PC-9 (cell line): ENCODE measurements around the gene SRSF11. TPM values are rescaled to one million over a fixed set of nuclear protein-coding genes. Genes with fewer than 3 reads are reported as not detected.
A peak's percentile ranks its signal among the peaks of the same experiment; 100 is the strongest.

Experiments used
- BruUV-seq: library from RNA; stranded (reverse); fragments of 400-500 nt; replicated peaks from 2 replicates; lab custom pipeline; 2021; lab: Mats Ljungman, UMichigan
- CTCF ChIA-PET: fragments of 300-600 bp; sonication (Branson Sonifier 250); formaldehyde crosslinking; loops from one replicate; lab custom pipeline; 2022; ENCODE audit warnings: antibody characterized with exemption; lab: Charles Lee
- POLR2A ChIA-PET: fragments of 300-600 bp; sonication (Branson Sonifier 250); formaldehyde crosslinking; loops from one replicate; lab custom pipeline; 2022; ENCODE audit warnings: antibody characterized with exemption; ENCODE audit not compliant: unreplicated experiment; lab: Charles Lee
- DNase-seq, 2 experiments: peaks; one replicate each; pipeline versions ENCODE4 v3.0.0 to v3.0.0-alpha.2; 2015 to 2022; ENCODE audit warnings: mixed read lengths in 1 of 2
- H2AFZ ChIP-seq: fragments of 200-600 bp; sonication (generic); 2 replicates; pipeline ENCODE4 v1.8.1; 2017; ENCODE audit warnings: antibody characterized with exemption
- H3F3A ChIP-seq: fragments of 200-600 bp; sonication (generic); 2 replicates; pipeline ENCODE4 v1.8.1; 2017; ENCODE audit warnings: antibody characterized with exemption, mild to moderate bottlenecking, low read depth; ENCODE audit not compliant: insufficient read depth
- H3K27ac ChIP-seq: fragments of 200-600 bp; sonication (generic); 2 replicates; pipeline ENCODE4 v1.6.1; 2016; ENCODE audit warnings: mixed run types
- H3K27me3 ChIP-seq: fragments of 200-600 bp; sonication (generic); 2 replicates; pipeline ENCODE4 v1.6.1; 2016; ENCODE audit warnings: low read depth, mixed run types; ENCODE audit not compliant: insufficient read depth
- H3K36me3 ChIP-seq: fragments of 200-600 bp; sonication (generic); 2 replicates; pipeline ENCODE4 v1.6.1; 2016; ENCODE audit warnings: low read depth, mixed run types
- H3K4me1 ChIP-seq: fragments of 200-600 bp; sonication (generic); replicated peaks from 2 replicates; pipeline ENCODE4 v1.6.1; 2016; ENCODE audit warnings: mixed run types; ENCODE audit not compliant: insufficient read depth
- H3K4me2 ChIP-seq: fragments of 200-600 bp; sonication (generic); 2 replicates; pipeline ENCODE4 v1.6.1; 2017; ENCODE audit warnings: mixed run types
- H3K4me3 ChIP-seq: fragments of 200-600 bp; sonication (generic); 2 replicates; pipeline ENCODE4 v1.6.1; 2016; ENCODE audit warnings: mixed run types
- H3K79me2 ChIP-seq: fragments of 200-600 bp; sonication (generic); 2 replicates; pipeline ENCODE4 v1.6.1; 2017; ENCODE audit warnings: low read depth, mixed run types
- H3K9me2 ChIP-seq: fragments of 200-600 bp; sonication (generic); 2 replicates; pipeline ENCODE4 v1.8.1; 2017; ENCODE audit warnings: mild to moderate bottlenecking; ENCODE audit not compliant: insufficient read depth
- H3K9me3 ChIP-seq: fragments of 200-600 bp; sonication (generic); 2 replicates; pipeline ENCODE4 v1.8.1; 2016; ENCODE audit warnings: low read depth; ENCODE audit not compliant: insufficient read depth
- H4K20me1 ChIP-seq: fragments of 200-600 bp; sonication (generic); 2 replicates; pipeline ENCODE4 v1.8.1; 2017; ENCODE audit not compliant: insufficient read depth
- EZH2 ChIP-seq: fragments of 200-600 bp; sonication (generic); IDR thresholded peaks from 2 replicates; pipeline ENCODE4 v1.8.0; 2017; ENCODE audit warnings: antibody characterized with exemption, low read depth
- intact Hi-C: fragments of 100-400 bp; cut with micrococcal nuclease; formaldehyde crosslinking; loops from one replicate; pipeline ENCODE4 v1.10.0; 2022; ENCODE audit not compliant: unreplicated experiment
- total RNA-seq: library from RNA; stranded (reverse); gene quantifications from 2 replicates; pipeline ENCODE4 v1.2.3, GENCODE V29; 2021
- TF ChIP-seq, protein P1 (sequence below): fragments of 200-600 bp; sonication (generic); conservative IDR thresholded peaks from 2 replicates; pipeline ENCODE4 v1.6.1; 2017; ENCODE audit warnings: mixed run types, antibody characterized with exemption, mild to moderate bottlenecking, moderate library complexity

SRSF11 gene
- total RNA-seq, 1 experiment from 2014 or later = 199 TPM

DNA sequence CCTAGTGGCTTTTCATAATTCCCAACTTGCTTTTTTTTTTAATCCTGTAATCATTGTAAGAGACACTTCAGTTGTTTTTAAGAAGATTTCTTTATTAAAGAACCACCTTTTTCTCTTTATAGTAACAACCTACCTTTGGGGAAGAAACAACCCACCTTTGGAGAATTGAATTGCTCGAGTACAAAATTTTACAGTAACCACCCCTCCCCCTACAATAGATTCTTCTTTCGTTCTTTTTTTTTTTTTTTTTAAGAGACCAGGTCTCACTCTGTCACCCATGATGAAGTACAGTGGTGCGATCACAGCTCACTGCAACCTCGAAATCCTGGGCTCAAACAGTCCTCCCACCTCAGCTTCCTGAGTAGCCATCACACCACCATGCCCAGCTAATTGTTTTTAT is 13.7 kb upstream of the SRSF11 start:
- CTCF ChIA-PET = interaction anchor here (0.6 kb wide), 2 partner anchors 13 to 859 kb away, joined by 5 to 9 read pairs; no protein-coding TSS in a partner anchor
- Histone ChIP-seq H3K4me1 (peaks cover 17% of the 10 kb centered on the region), H3K9me2 (no peaks in the 10 kb centered on the region), H3K27ac (no peak overlapping the region), H3K4me2 (peak overlapping the region; percentile 95; the same call in 1 of the 2 replicates), H3K4me3 (no peak overlapping the region), H3K9me3 (no peaks in the 10 kb centered on the region), H3K36me3 (0 out of 2 replicates have a peak, but pooled peaks cover 20% of the 10 kb centered on the region), H2AFZ (no peak overlapping the region), H3F3A (no peaks in the 10 kb centered on the region), H4K20me1 (peaks cover 17% of the 10 kb centered on the region; the same call in 1 of the 2 replicates), H3K79me2 (peaks cover 96% of the 10 kb centered on the region), H3K27me3 (no peaks in the 10 kb centered on the region)
- POLR2A ChIA-PET = no interaction called here
- intact Hi-C loops = loop anchor here (5.0 to 10.0 kb wide), 2 partner anchors 173 to 205 kb away; partner anchors contain the start of gene CTH
- TF ChIP-seq EZH2 = no peak
- TF ChIP-seq, protein P1, sequence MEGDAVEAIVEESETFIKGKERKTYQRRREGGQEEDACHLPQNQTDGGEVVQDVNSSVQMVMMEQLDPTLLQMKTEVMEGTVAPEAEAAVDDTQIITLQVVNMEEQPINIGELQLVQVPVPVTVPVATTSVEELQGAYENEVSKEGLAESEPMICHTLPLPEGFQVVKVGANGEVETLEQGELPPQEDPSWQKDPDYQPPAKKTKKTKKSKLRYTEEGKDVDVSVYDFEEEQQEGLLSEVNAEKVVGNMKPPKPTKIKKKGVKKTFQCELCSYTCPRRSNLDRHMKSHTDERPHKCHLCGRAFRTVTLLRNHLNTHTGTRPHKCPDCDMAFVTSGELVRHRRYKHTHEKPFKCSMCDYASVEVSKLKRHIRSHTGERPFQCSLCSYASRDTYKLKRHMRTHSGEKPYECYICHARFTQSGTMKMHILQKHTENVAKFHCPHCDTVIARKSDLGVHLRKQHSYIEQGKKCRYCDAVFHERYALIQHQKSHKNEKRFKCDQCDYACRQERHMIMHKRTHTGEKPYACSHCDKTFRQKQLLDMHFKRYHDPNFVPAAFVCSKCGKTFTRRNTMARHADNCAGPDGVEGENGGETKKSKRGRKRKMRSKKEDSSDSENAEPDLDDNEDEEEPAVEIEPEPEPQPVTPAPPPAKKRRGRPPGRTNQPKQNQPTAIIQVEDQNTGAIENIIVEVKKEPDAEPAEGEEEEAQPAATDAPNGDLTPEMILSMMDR = no peak
- BruUV-seq = no TSS peak
- no peak for DNase-seq

DNA sequence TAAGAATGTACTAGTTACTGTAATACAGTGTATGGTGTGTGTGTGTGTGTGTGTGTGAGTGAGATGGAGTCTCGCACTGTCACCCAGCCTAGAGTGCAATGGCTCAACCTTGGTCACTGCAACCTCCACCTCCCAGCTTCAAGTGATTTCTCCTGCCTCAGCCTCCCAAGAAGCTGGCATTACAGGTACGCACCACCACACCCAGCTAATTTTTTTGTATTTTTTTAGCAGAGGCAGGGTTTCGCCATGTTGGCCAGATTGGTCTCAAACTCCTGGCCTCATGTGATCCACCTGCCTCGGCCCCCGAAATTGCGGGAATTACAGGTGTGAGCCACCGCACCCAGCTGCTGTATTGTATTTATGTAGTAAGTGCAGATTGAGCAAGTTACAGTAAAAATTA is 12.9 kb upstream of the SRSF11 start:
- H3K9me2 ChIP-seq = no peaks in the 10 kb centered on the region
- no peak overlapping the region for H2AFZ ChIP-seq
- peaks cover 17% of the 10 kb centered on the region for H3K4me1 ChIP-seq
- H3F3A ChIP-seq = no peaks in the 10 kb centered on the region
- CTCF ChIA-PET = interaction anchor here (0.6 kb wide), 1 partner anchor 858 kb away, joined by 9 read pairs; no protein-coding TSS in a partner anchor
- H3K36me3 ChIP-seq = 0 out of 2 replicates have a peak, but pooled peaks cover 20% of the 10 kb centered on the region
- H3K79me2 ChIP-seq = peaks cover 96% of the 10 kb centered on the region
- H3K27me3 ChIP-seq = no peaks in the 10 kb centered on the region
- no TSS peak for BruUV-seq
- POLR2A ChIA-PET = interaction anchor here (0.7 kb wide), 1 partner anchor 147 kb away, joined by 4 read pairs; no protein-coding TSS in a partner anchor
- intact Hi-C loops = loop anchor here (5.0 to 10.0 kb wide), 2 partner anchors 173 to 204 kb away; partner anchors contain the start of gene CTH
- H3K4me2 ChIP-seq = no peak overlapping the region
- H3K4me3 ChIP-seq = no peak overlapping the region
- DNase-seq = no peak
- TF ChIP-seq, protein P1 = no peak
- no peak for TF ChIP-seq EZH2
- H3K9me3 ChIP-seq = no peaks in the 10 kb centered on the region
- H3K27ac ChIP-seq = no peak overlapping the region
- H4K20me1 ChIP-seq = peaks cover 19% of the 10 kb centered on the region; the same call in 1 of the 2 replicates

DNA sequence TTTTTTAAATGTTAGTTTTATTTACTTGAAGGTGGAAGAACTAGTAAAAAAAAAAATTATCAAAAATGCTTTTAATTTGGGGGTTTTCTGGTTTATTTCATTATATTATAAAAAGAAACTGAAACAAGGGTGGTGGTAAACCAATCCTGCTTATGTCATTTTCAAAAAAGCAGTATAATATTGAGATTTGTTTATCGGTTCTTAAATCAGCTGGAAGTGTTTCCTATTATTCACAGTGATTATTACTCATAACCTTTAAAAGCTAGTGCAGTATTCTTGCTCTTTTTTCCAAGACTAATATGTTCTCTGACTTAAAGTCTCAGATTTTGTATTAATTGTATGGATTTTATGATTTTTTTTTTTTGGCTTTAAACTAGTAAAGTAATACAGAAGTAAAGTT is 10.4 kb upstream of the SRSF11 start:
- TF ChIP-seq, protein P1 = no peak
- no peak for TF ChIP-seq EZH2
- Histone ChIP-seq H3K4me3 (no peak overlapping the region), H3K36me3 (0 out of 2 replicates have a peak, but pooled peaks cover 20% of the 10 kb centered on the region), H3K79me2 (peaks cover 94% of the 10 kb centered on the region), H3F3A (no peaks in the 10 kb centered on the region), H3K27me3 (no peaks in the 10 kb centered on the region), H2AFZ (no peak overlapping the region), H3K9me3 (no peaks in the 10 kb centered on the region), H3K4me2 (no peak overlapping the region), H3K27ac (no peak overlapping the region), H3K9me2 (no peaks in the 10 kb centered on the region), H3K4me1 (peaks cover 8% of the 10 kb centered on the region; the same call in 1 of the 2 replicates), H4K20me1 (peaks cover 25% of the 10 kb centered on the region; the same call in 1 of the 2 replicates)
- no TSS peak for BruUV-seq
- no peak for DNase-seq
- POLR2A ChIA-PET = no interaction called here
- CTCF ChIA-PET = no interaction called here
- intact Hi-C loops = no loop called here
